Ovary (tissue), 9 donors: ENCODE measurements around the gene CERK. TPM values are rescaled to one million over a fixed set of nuclear protein-coding genes. Genes with fewer than 3 reads are reported as not detected.

Source experiments
- DNase-seq, 5 donors: peaks; one replicate each; pipeline ENCODE4 v3.0.0-alpha.2; 2019 to 2020
- H3K27ac ChIP-seq, 2 donors: fragments of 200-600 bp; one replicate each; pipeline versions ENCODE4 v1.5.1 to v1.8.0; 2019 to 2022
- H3K27me3 ChIP-seq: fragments of 200-600 bp; one replicate; pipeline ENCODE4 v1.8.0; 2022
- H3K36me3 ChIP-seq: fragments of 200-600 bp; sonication (generic); one replicate; pipeline ENCODE4 v1.5.1; 2019
- H3K4me1 ChIP-seq: one replicate; pipeline ENCODE4 v1.8.1; 2013; ENCODE audit warnings: mild to moderate bottlenecking, moderate library complexity; ENCODE audit not compliant: insufficient read depth
- H3K4me3 ChIP-seq: fragments of 200-600 bp; sonication (generic); one replicate; pipeline ENCODE4 v1.5.1; 2017
- H3K9me3 ChIP-seq, 2 donors: fragments of 200-600 bp in 1 of 2; sonication (generic) in 1 of 2; one replicate each; pipeline versions ENCODE4 v1.5.1 to v1.8.1; 2013 to 2019; ENCODE audit warnings: mild to moderate bottlenecking in 1 of 2, moderate library complexity in 1 of 2
- CTCF ChIP-seq, 3 donors: fragments of 450-650 bp in 2 of 3; fragments of 200-600 bp in 1 of 3; IDR thresholded peaks; one replicate each; pipeline versions ENCODE4 v1.5.1 to v1.8.0; 2016 to 2022; ENCODE audit warnings: antibody characterized with exemption in 3 of 3, mild to moderate bottlenecking in 1 of 3
- EP300 ChIP-seq: sonication (generic); formaldehyde crosslinking; IDR thresholded peaks from one replicate; pipeline ENCODE4 v1.6.1; 2017; ENCODE audit warnings: antibody characterized with exemption
- POLR2A ChIP-seq: fragments of 450-650 bp; IDR thresholded peaks from one replicate; pipeline ENCODE4 v1.6.1; 2017; ENCODE audit warnings: antibody characterized with exemption, mild to moderate bottlenecking, moderate library complexity
- WGBS, 3 donors: extraction: QIAGEN DNeasy Blood & Tissue Kit in 1 of 3; methylation state at CpG; one replicate each; pipeline versions ENCODE4 v1.1.5 to v1.1.7; 2013 to 2017; 5-methylcytosine and 5-hydroxymethylcytosine counted together
- intact Hi-C, 4 donors: fragments of 100-400 bp; cut with DNase I; formaldehyde crosslinking; loops; one replicate each; pipeline versions ENCODE4 v1.11.0 to v1.15.1; 2022 to 2023
- polyA plus RNA-seq, 2 donors: library from polyadenylated mRNA; stranded (reverse); fragments of 200-250 nt in 1 of 2; fragments of 350-450 nt in 1 of 2; fragmentation: Illumina TruSeq in 1 of 2; extraction: RNeasy Lipid Tissue Mini Kit (QIAGEN cat#74804) in 1 of 2; gene quantifications; one replicate each; pipeline ENCODE4 v1.2.3, GENCODE V29; 2013 to 2014
- total RNA-seq, 7 donors: library from RNA; depleted of rRNA in 2 of 7; stranded (reverse); fragments of >200 nt in 2 of 7; fragmentation: NEBNext Ultra II Directional in 3 of 7; extraction: Animal tissue kit (Norgen Biotek cat#: 25700) in 3 of 7; gene quantifications; one replicate each; pipeline versions ENCODE4 v1.1.0 to v1.2.4, GENCODE V29; 2016 to 2023
- donor health status: DM: no; HTN: no; CAD: no; lungs with moderate emphysema.
- donor health status: DM: no; HTN: no; CAD: no.
- donor health status: Bipolar disorder and iron deficiency.
- donor health status: DM: yes; HTN: yes; CAD: no.
- donor health status: DM: no; HTN: no; CAD: no.
- donor health status: DM: yes; HTN: yes; CAD: no.

The CERK gene
- total and polyA plus RNA-seq, 9 donors: 27.1 to 71.1 (median 46.8) TPM

DNA sequence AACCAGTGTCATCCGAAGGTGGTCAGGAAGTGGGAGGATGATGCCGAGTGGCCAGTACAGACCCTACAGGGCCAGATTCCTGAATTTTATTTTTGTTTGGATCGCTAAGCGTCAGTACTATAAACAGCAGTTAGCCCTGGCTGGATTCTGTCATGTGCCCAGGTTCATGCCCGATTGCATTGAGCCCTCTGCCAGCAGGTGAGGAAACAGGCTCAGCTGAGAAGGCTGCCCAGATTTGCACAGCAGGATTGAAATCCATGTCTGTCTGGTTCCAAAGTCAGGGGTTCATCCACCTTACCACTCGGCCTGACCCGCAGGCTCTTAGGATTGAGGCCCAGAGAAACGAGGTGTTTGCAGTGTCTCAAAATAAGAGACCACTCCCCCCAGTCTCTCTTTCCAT is 15.3 kb upstream of the CERK start:
- Histone ChIP-seq H3K9me3 (no peaks in the 10 kb centered on the region), H3K27ac (no peak overlapping the region), H3K4me1 (peaks cover 7% of the 10 kb centered on the region), H3K27me3 (no peaks in the 10 kb centered on the region), H3K4me3 (no peak overlapping the region), H3K36me3 (no peaks in the 10 kb centered on the region)
- TF ChIP-seq EP300: no peak
- no peak for TF ChIP-seq POLR2A
- TF ChIP-seq CTCF (IDR thresholded peaks at IDR 0.05): no peak
- no peak for DNase-seq
- 82 to 89% (median 84%) methylated on average over 8 of the region's 8 CpGs for WGBS, 3 donors
- intact Hi-C loops: no loop called here

DNA sequence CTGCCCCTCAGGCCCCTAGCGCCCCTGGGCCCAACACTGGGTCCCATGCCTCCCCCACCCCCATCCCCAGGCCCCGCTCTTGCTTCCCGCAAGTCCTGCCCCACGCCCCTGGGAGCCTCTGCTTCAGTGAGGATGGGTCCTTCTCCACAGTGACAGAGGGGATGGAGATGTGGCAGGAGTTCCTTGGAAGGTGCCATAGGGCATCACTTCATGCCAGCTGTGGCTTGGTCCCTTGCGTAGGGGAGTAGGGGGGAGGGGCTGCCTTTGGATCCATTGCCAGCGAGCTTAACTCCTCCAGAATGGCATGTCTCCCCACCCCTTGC is 14.9 kb upstream of the CERK start:
- no peak overlapping the region for H3K27ac ChIP-seq
- no peaks in the 10 kb centered on the region for H3K9me3 ChIP-seq
- intact Hi-C loops: no loop called here
- no peak for DNase-seq
- no peaks in the 10 kb centered on the region for H3K36me3 ChIP-seq
- TF ChIP-seq POLR2A: no peak
- no peak for TF ChIP-seq CTCF (IDR thresholded peaks at IDR 0.05)
- no peak for TF ChIP-seq EP300
- WGBS, 3 donors: 92 to 98% (median 94%) methylated on average over 6 of the region's 6 CpGs
- peaks cover 7% of the 10 kb centered on the region for H3K4me1 ChIP-seq
- H3K4me3 ChIP-seq: no peak overlapping the region
- no peaks in the 10 kb centered on the region for H3K27me3 ChIP-seq

- WGBS, 3 donors: 78 to 84% (median 81%) methylated on average over 11 of the region's 11 CpGs
These were observed 14.4 kb upstream of the CERK start for GRCh38 chr22:46752286-46752987.

GRCh38 chr22:46750863-46751443 is 12.9 kb upstream of the CERK start:
- no peaks in the 10 kb centered on the region for H3K36me3 ChIP-seq
- intact Hi-C loops: no loop called here
- WGBS, 3 donors: 51 to 62% (median 52%) methylated on average over 12 of the region's 12 CpGs
- no peaks in the 10 kb centered on the region for H3K27me3 ChIP-seq
- H3K4me1 ChIP-seq: peaks cover 7% of the 10 kb centered on the region
- H3K4me3 ChIP-seq: no peak overlapping the region
- TF ChIP-seq CTCF (IDR thresholded peaks at IDR 0.05): no peak
- no peak for TF ChIP-seq POLR2A
- TF ChIP-seq EP300: no peak
- no peak for DNase-seq
- no peaks in the 10 kb centered on the region for H3K9me3 ChIP-seq
- no peak overlapping the region for H3K27ac ChIP-seq

More at GRCh38 chr22:46752286-46752987, 14.4 kb upstream of the CERK start:
- intact Hi-C loops: no loop called here
- no peak overlapping the region for H3K4me3 ChIP-seq
- TF ChIP-seq EP300: no peak
- no peak for TF ChIP-seq CTCF (IDR thresholded peaks at IDR 0.05)
- TF ChIP-seq POLR2A: no peak
- no peak for DNase-seq
- peaks cover 7% of the 10 kb centered on the region for H3K4me1 ChIP-seq
- H3K36me3 ChIP-seq: no peaks in the 10 kb centered on the region
- H3K9me3 ChIP-seq: no peaks in the 10 kb centered on the region
- H3K27ac ChIP-seq: no peak overlapping the region
- H3K27me3 ChIP-seq: no peaks in the 10 kb centered on the region
